Ishikawa (cell line): Measurements from ENCODE around the gene PLA1A.

Source experiments
- EP300 ChIP-seq: IDR thresholded peaks from 2 replicates; pipeline ENCODE4 v1.6.1; 2012; ENCODE audit warnings: borderline replicate concordance
- TF ChIP-seq, protein P1 (sequence below): IDR thresholded peaks from 2 replicates; pipeline ENCODE4 v1.6.1; 2012

DNA sequence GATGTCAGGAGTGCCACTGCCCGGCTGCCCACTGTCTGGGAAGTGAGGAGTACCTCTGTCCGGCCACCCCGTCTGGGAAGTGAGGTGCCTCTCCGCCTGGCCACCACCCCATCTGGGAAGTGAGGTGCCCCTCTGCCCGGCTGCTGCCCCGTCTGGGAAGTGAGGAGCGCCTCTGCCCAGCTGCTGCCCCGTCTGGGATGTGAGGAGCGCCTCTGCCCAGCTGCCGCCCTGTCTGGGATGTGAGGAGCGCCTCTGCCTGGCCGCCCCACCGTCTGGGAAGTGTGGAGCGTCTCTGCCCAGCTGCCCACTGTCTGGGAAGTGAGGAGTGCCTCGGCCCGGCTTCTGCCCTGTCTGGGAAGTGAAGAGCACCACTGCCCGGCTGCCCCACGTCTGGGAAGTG, 76.2 kb downstream of the PLA1A start:
- TF ChIP-seq EP300: no peak
- TF ChIP-seq, protein P1, sequence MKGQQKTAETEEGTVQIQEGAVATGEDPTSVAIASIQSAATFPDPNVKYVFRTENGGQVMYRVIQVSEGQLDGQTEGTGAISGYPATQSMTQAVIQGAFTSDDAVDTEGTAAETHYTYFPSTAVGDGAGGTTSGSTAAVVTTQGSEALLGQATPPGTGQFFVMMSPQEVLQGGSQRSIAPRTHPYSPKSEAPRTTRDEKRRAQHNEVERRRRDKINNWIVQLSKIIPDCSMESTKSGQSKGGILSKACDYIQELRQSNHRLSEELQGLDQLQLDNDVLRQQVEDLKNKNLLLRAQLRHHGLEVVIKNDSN: no peak
